HG03571 (cell line): ENCODE results near the gene PRRT1.
"Not testable (repeated sequence)": the region's sequence is repeated elsewhere in the genome, so short reads cannot be mapped to it uniquely, and the experiment has no call there.

Source experiments
- ATAC-seq: cut with Tn5 transposase; IDR thresholded peaks from one replicate; pipeline ENCODE4 v1.9.1; 2021; ENCODE audit not compliant: unreplicated experiment

Gene PRRT1

GRCh38 chr6:32152769-32153563 is 1.2 kb upstream of the PRRT1 start:
- no peak for ATAC-seq

- no peak for ATAC-seq
Observed at GRCh38 chr6:32151181-32151862, 417 bp downstream of the PRRT1 start.

- no peak for ATAC-seq
Observed at GRCh38 chr6:32149932-32150870, 1.5 kb downstream of the PRRT1 start.

GRCh38 chr6:32149092-32149755 is 2.5 kb downstream of the PRRT1 start:
- no peak for ATAC-seq

- no peak for ATAC-seq
Observed at GRCh38 chr6:32148289-32149091, 3.2 kb downstream of the PRRT1 start.

- ATAC-seq = no peak
Observed at GRCh38 chr6:32147401-32148132, 4.2 kb downstream of the PRRT1 start.

GRCh38 chr6:32146687-32147086 is 5.1 kb downstream of the PRRT1 start:
- ATAC-seq = no peak

GRCh38 chr6:32146287-32146686 is 5.5 kb downstream of the PRRT1 start:
- ATAC-seq = no peak

- ATAC-seq = not testable (repeated sequence)
Observed at GRCh38 chr6:32144238-32144637, 7.5 kb downstream of the PRRT1 start.

GRCh38 chr6:32140420-32141046 is 11.2 kb downstream of the PRRT1 start:
- no peak for ATAC-seq

GRCh38 chr6:32139590-32139989 is 12.1 kb downstream of the PRRT1 start:
- no peak for ATAC-seq

- no peak for ATAC-seq
Observed at GRCh38 chr6:32137454-32137853, 14.3 kb downstream of the PRRT1 start.

GRCh38 chr6:32133786-32134185 is 18.0 kb downstream of the PRRT1 start:
- ATAC-seq = no peak

- no peak for ATAC-seq
Observed at GRCh38 chr6:32132110-32132509, 19.6 kb downstream of the PRRT1 start.

GRCh38 chr6:32131439-32131948 is 20.2 kb downstream of the PRRT1 start:
- no peak for ATAC-seq

- no peak for ATAC-seq
Observed at GRCh38 chr6:32129297-32130088, 22.2 kb downstream of the PRRT1 start.

GRCh38 chr6:32128751-32129296 is 22.9 kb downstream of the PRRT1 start:
- no peak for ATAC-seq
